GM23338 (cell line): Measurements from ENCODE around the gene MESP2. TPM values are rescaled to one million over a fixed set of nuclear protein-coding genes. Genes with fewer than 3 reads are reported as not detected.

Experiments
- ATAC-seq: fragments of 200-7000 bp; cut with Tn5 transposase; 3 replicates; pipeline ENCODE4 v1.9.1; 2020
- DNase-seq: peaks from one replicate; pipeline ENCODE4 v3.0.0-alpha.2; 2015; ENCODE audit warnings: low spot score
- H2AFZ ChIP-seq: fragments of 200-600 bp; sonication (generic); 2 replicates; pipeline ENCODE4 v1.8.0; 2016; ENCODE audit warnings: antibody characterized with exemption, mild to moderate bottlenecking, moderate library complexity
- H3F3A ChIP-seq: fragments of 200-600 bp; sonication (generic); replicated peaks from 2 replicates; pipeline ENCODE4 v1.8.0; 2017; ENCODE audit warnings: antibody characterized with exemption, mixed run types, low read depth
- H3K27ac ChIP-seq: fragments of 200-600 bp; sonication (generic); 2 replicates; pipeline ENCODE4 v1.6.1; 2016; ENCODE audit warnings: low read depth
- H3K27me3 ChIP-seq: fragments of 200-600 bp; sonication (generic); 2 replicates; pipeline ENCODE4 v1.8.0; 2016; ENCODE audit warnings: mild to moderate bottlenecking, mixed run types, moderate library complexity; ENCODE audit not compliant: insufficient read depth
- H3K36me3 ChIP-seq: fragments of 200-600 bp; sonication (generic); 2 replicates; pipeline ENCODE4 v1.8.0; 2016; ENCODE audit warnings: mild to moderate bottlenecking; ENCODE audit not compliant: insufficient read depth
- H3K4me1 ChIP-seq: fragments of 200-600 bp; sonication (generic); 2 replicates; pipeline ENCODE4 v1.8.0; 2016; ENCODE audit warnings: mild to moderate bottlenecking, moderate library complexity; ENCODE audit not compliant: insufficient read depth
- H3K4me2 ChIP-seq: fragments of 200-600 bp; sonication (generic); 2 replicates; pipeline ENCODE4 v1.7.1; 2017; ENCODE audit warnings: mixed run types
- H3K4me3 ChIP-seq: fragments of 200-600 bp; sonication (generic); 2 replicates; pipeline ENCODE4 v1.6.1; 2016; ENCODE audit warnings: mixed run types
- H3K79me2 ChIP-seq: fragments of 200-600 bp; sonication (generic); replicated peaks from 2 replicates; pipeline ENCODE4 v1.8.0; 2017; ENCODE audit warnings: mild to moderate bottlenecking; ENCODE audit not compliant: insufficient read depth
- H3K9me2 ChIP-seq: fragments of 200-600 bp; sonication (generic); 2 replicates; pipeline ENCODE4 v1.8.0; 2017; ENCODE audit not compliant: insufficient read depth
- H4K20me1 ChIP-seq: fragments of 200-600 bp; sonication (generic); replicated peaks from 2 replicates; pipeline ENCODE4 v1.8.0; 2017; ENCODE audit warnings: mild to moderate bottlenecking; ENCODE audit not compliant: insufficient read depth
- H3K27ac Mint-ChIP-seq: 2 replicates; pipeline ENCODE4 v1.8.0; 2020; ENCODE audit warnings: inconsistent platforms, mild to moderate bottlenecking, moderate library complexity, mixed read lengths
- H3K27me3 Mint-ChIP-seq: 3 replicates; pipeline ENCODE4 v1.8.0; 2022; ENCODE audit warnings: low read depth, mild to moderate bottlenecking, moderate library complexity, mixed read lengths, inconsistent platforms; ENCODE audit not compliant: insufficient read depth, poor library complexity
- H3K36me3 Mint-ChIP-seq: 3 replicates; pipeline ENCODE4 v1.8.0; 2021; ENCODE audit warnings: low read depth, mild to moderate bottlenecking, inconsistent platforms, moderate library complexity, mixed read lengths
- H3K4me1 Mint-ChIP-seq: 3 replicates; pipeline ENCODE4 v1.8.0; 2020; ENCODE audit warnings: mild to moderate bottlenecking, inconsistent platforms, mixed read lengths
- H3K4me3 Mint-ChIP-seq: 3 replicates; pipeline ENCODE4 v1.8.0; 2021; ENCODE audit warnings: moderate library complexity, mild to moderate bottlenecking, inconsistent platforms, mixed read lengths
- H3K9me3 Mint-ChIP-seq: 3 replicates; pipeline ENCODE4 v1.8.0; 2020; ENCODE audit warnings: moderate library complexity, mild to moderate bottlenecking, inconsistent platforms, mixed read lengths
- CTCF ChIP-seq, 2 experiments: fragments of 200-600 bp in 1 of 2; sonication (generic) in 1 of 2; conservative IDR thresholded peaks; 2 replicates each; pipeline versions ENCODE4 v1.5.1 to v1.6.1; 2016 to 2017; ENCODE audit warnings: antibody characterized with exemption in 2 of 2, low read depth in 2 of 2, mild to moderate bottlenecking in 2 of 2, moderate library complexity in 1 of 2
- EZH2 ChIP-seq: fragments of 200-600 bp; sonication (generic); IDR thresholded peaks from one replicate; pipeline ENCODE4 v1.8.0; 2017; ENCODE audit warnings: antibody characterized with exemption, mild to moderate bottlenecking, low read depth; ENCODE audit not compliant: unreplicated experiment
- JUNB ChIP-seq: IDR thresholded peaks from one replicate; pipeline ENCODE4 v1.6.1; 2016; ENCODE audit warnings: antibody characterized with exemption; ENCODE audit not compliant: unreplicated experiment
- REST ChIP-seq: IDR thresholded peaks from one replicate; pipeline ENCODE4 v1.6.1; 2018; ENCODE audit warnings: antibody characterized with exemption; ENCODE audit not compliant: unreplicated experiment
- STAT1 ChIP-seq: IDR thresholded peaks from one replicate; pipeline ENCODE4 v1.6.1; 2016; ENCODE audit warnings: antibody characterized with exemption; ENCODE audit not compliant: unreplicated experiment
- ZNF331 ChIP-seq: fragments of 250-450 bp; sonication (Bioruptor Pico); IDR thresholded peaks from 2 replicates; pipeline ENCODE4 v1.5.0; 2020; ENCODE audit warnings: low read depth, mild to moderate bottlenecking, moderate library complexity
- ZNF462 ChIP-seq: fragments of 250-450 bp; sonication (Bioruptor Pico); IDR thresholded peaks from 2 replicates; pipeline ENCODE4 v1.5.0; 2020; ENCODE audit warnings: mild to moderate bottlenecking, moderate library complexity
- polyA plus RNA-seq: library from polyadenylated mRNA; unstranded; fragments of >200 nt; fragmentation: Nextera tagmentation; extraction: Ambion mirVana; gene quantifications from 2 replicates; pipeline ENCODE4 v1.2.1, GENCODE V29; 2016
- total RNA-seq: library from RNA; depleted of rRNA; stranded (reverse); fragments of >200 nt; shearing (Covaris generic); gene quantifications from 2 replicates; pipeline ENCODE4 v1.2.3, GENCODE V29; 2014
- TF ChIP-seq, protein P1 (sequence below): IDR thresholded peaks from 2 replicates; pipeline ENCODE4 v1.6.1; 2016; ENCODE audit warnings: antibody characterized with exemption

MESP2 gene
- total and polyA plus RNA-seq, 2 experiments from 2014 or later: 0.24 to 1.3 TPM

GRCh38 chr15:89751748-89752147 lies 24.4 kb upstream of the MESP2 start:
- Histone ChIP-seq H3K4me3 (peak overlapping the region; percentile 69), H3F3A (peaks cover 12% of the 10 kb centered on the region; the same call in 1 of the 2 replicates), H3K27ac (no peak overlapping the region), H3K27me3 (peaks cover 70% of the 10 kb centered on the region), H3K79me2 (no peaks in the 10 kb centered on the region), H3K4me1 (peaks cover 31% of the 10 kb centered on the region), H3K4me2 (peak overlapping the region; percentile 91), H4K20me1 (peaks cover 10% of the 10 kb centered on the region; the same call in 1 of the 2 replicates), H2AFZ (peak overlapping the region; percentile 94; the same call in 1 of the 2 replicates), H3K9me2 (no peaks in the 10 kb centered on the region), H3K36me3 (no peaks in the 10 kb centered on the region; the same call in 1 of the 2 replicates)
- Mint-ChIP-seq H3K4me1 (peaks cover 21% of the 10 kb centered on the region), H3K4me3 (no peak overlapping the region; the same call in 2 of the 3 replicates), H3K27ac (no peak overlapping the region), H3K27me3 (peaks cover 21% of the 10 kb centered on the region), H3K36me3 (no peaks in the 10 kb centered on the region), H3K9me3 (no peaks in the 10 kb centered on the region)
- ATAC-seq (no peak), DNase-seq (no peak)
- no peak for TF ChIP-seq ZNF331 (CRISPR knock-in tag)
- TF ChIP-seq EZH2: peak; percentile 13
- TF ChIP-seq, protein P1, sequence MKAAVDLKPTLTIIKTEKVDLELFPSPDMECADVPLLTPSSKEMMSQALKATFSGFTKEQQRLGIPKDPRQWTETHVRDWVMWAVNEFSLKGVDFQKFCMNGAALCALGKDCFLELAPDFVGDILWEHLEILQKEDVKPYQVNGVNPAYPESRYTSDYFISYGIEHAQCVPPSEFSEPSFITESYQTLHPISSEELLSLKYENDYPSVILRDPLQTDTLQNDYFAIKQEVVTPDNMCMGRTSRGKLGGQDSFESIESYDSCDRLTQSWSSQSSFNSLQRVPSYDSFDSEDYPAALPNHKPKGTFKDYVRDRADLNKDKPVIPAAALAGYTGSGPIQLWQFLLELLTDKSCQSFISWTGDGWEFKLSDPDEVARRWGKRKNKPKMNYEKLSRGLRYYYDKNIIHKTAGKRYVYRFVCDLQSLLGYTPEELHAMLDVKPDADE: no peak

GRCh38 chr15:89753855-89754254 lies 22.3 kb upstream of the MESP2 start:
- no peaks in the 10 kb centered on the region for H3K79me2 ChIP-seq
- no peak for ATAC-seq
- H3K36me3 Mint-ChIP-seq: no peaks in the 10 kb centered on the region
- no peak overlapping the region for H2AFZ ChIP-seq
- no peaks in the 10 kb centered on the region; the same call in 1 of the 2 replicates for H3K36me3 ChIP-seq
- no peak overlapping the region for H3K4me3 Mint-ChIP-seq
- H3K27me3 ChIP-seq: peaks cover 49% of the 10 kb centered on the region
- H3K27ac ChIP-seq: no peak overlapping the region
- peaks cover 21% of the 10 kb centered on the region for H3K27me3 Mint-ChIP-seq
- H3K4me3 ChIP-seq: no peak overlapping the region
- 0 out of 2 replicates have a peak, but pooled peaks cover 3% of the 10 kb centered on the region for H4K20me1 ChIP-seq
- no peaks in the 10 kb centered on the region for H3K9me2 ChIP-seq
- H3K27ac Mint-ChIP-seq: no peak overlapping the region
- H3K9me3 Mint-ChIP-seq: no peaks in the 10 kb centered on the region
- DNase-seq: no peak
- H3F3A ChIP-seq: 0 out of 2 replicates have a peak, but pooled peaks cover 4% of the 10 kb centered on the region
- H3K4me1 ChIP-seq: peaks cover 12% of the 10 kb centered on the region; the same call in 1 of the 2 replicates
- H3K4me2 ChIP-seq: no peak overlapping the region
- peaks cover 12% of the 10 kb centered on the region for H3K4me1 Mint-ChIP-seq
- no peak for TF ChIP-seq EZH2
- TF ChIP-seq ZNF462 (CRISPR knock-in tag): no peak
- TF ChIP-seq REST: no peak
- no peak for TF ChIP-seq CTCF (conservative IDR thresholded peaks at IDR 0.05; ENCODE audit: low read depth in 2 of 2)
- no peak for TF ChIP-seq JUNB
- TF ChIP-seq STAT1: no peak
